ENCODE measurements around the gene ATMIN. TPM values are rescaled to one million over a fixed set of nuclear protein-coding genes. Genes with fewer than 3 reads are reported as not detected.

The ATMIN gene
- total RNA-seq, 1 experiment from 2014 or later: 46.7 TPM

- BruUV-seq (replicated peaks): no TSS peak
- Histone ChIP-seq H2AFZ (ENCODE audit: low read depth, low read length, poor library complexity, severe bottlenecking) (no peak overlapping the region), H3K9ac (ENCODE audit: low read length) (no peak overlapping the region), H3K4me3 (replicated peaks in 1 of 2; ENCODE audit: low read depth in 1 of 2, low read length in 2 of 2) (no peak overlapping the region), H4K20me1 (ENCODE audit: insufficient read depth) (no peaks in the 10 kb centered on the region), H3K27ac (ENCODE audit: low read depth, low read length) (no peak overlapping the region), H3K79me2 (ENCODE audit: insufficient read depth, low read length) (peaks cover 94% of the 10 kb centered on the region), H3K4me1 (ENCODE audit: control insufficient read depth in 1 of 2, insufficient read depth in 2 of 2, low read length in 2 of 2) (peaks cover 7 to 19% of the 10 kb centered on the region in 2 experiments; a peak in 3 of 4 replicates), H3K9me3 (ENCODE audit: control insufficient read depth in 1 of 2, insufficient read depth in 1 of 2, low read depth in 1 of 2, low read length in 2 of 2) (no peaks in the 10 kb centered on the region), H3K36me3 (ENCODE audit: control insufficient read depth in 1 of 2, insufficient read depth in 2 of 2, low read length in 2 of 2) (peaks cover 0 to 6% of the 10 kb centered on the region in 2 experiments; a peak in 2 of 4 replicates), H3K9me2 (ENCODE audit: insufficient read depth) (no peaks in the 10 kb centered on the region), H3K4me2 (ENCODE audit: low read length) (no peak overlapping the region), H3K27me3 (ENCODE audit: insufficient read depth, low read length) (no peaks in the 10 kb centered on the region)
- ChIA-PET POLR2A (no interaction called here), RAD21 (ENCODE audit: low non-redundant PET in 1 of 2, low total read pairs in 2 of 2, uncharacterized antibody in 2 of 2, unreplicated experiment in 2 of 2) (no interaction called here), CTCF (interaction anchor here (1.0 kb wide), 1 partner anchor 13 kb away, joined by 3 read pairs; no protein-coding TSS in a partner anchor)
- intact Hi-C loops (cut with micrococcal nuclease): no loop called here
- TF ChIP-seq JUND (IDR thresholded peaks at IDR 0.05) (no peak), RAD21 (IDR thresholded peaks at IDR 0.05; ENCODE audit: low read depth) (no peak), SRF (IDR thresholded peaks at IDR 0.05; ENCODE audit: low read depth) (no peak), CBX3 (IDR thresholded peaks at IDR 0.05; ENCODE audit: low read depth) (no peak), FOSL1 (IDR thresholded peaks at IDR 0.05; ENCODE audit: low read depth) (no peak), ZNF274 (IDR thresholded peaks at IDR 0.05; ENCODE audit: low read depth, low read length) (no peak), POLR2A (IDR thresholded peaks at IDR 0.05; ENCODE audit: borderline replicate concordance, extremely low read depth, insufficient read depth, insufficient read length) (no peak), EZH2 (IDR thresholded peaks at IDR 0.05) (no peak), ELF1 (IDR thresholded peaks at IDR 0.05; ENCODE audit: borderline replicate concordance, low read depth) (no peak), REST (IDR thresholded peaks at IDR 0.05; ENCODE audit: low read depth) (no peak), EZH2phosphoT487 (IDR thresholded peaks at IDR 0.05; ENCODE audit: borderline replicate concordance) (no peak), YY1 (IDR thresholded peaks at IDR 0.05; ENCODE audit: extremely low read depth, insufficient replicate concordance, low read depth, low read length) (no peak), ZFX (IDR thresholded peaks at IDR 0.05) (no peak), ZBTB33 (IDR thresholded peaks at IDR 0.05; ENCODE audit: extremely low read depth, insufficient replicate concordance, low read length) (no peak), EGR1 (IDR thresholded peaks at IDR 0.05; ENCODE audit: low read depth) (no peak), TCF7L2 (IDR thresholded peaks at IDR 0.05; ENCODE audit: borderline replicate concordance, extremely low read depth, insufficient read depth, insufficient read length) (no peak), SP1 (IDR thresholded peaks at IDR 0.05; ENCODE audit: low read depth) (no peak), SIN3A (IDR thresholded peaks at IDR 0.05; ENCODE audit: low read depth) (no peak), MAX (IDR thresholded peaks at IDR 0.05) (no peak), POLR2AphosphoS5 (IDR thresholded peaks at IDR 0.05; ENCODE audit: low read depth, low read length) (no peak)
- ATAC-seq: no peak
- no peak for DNase-seq (ENCODE audit: low read depth, low spot score)
These were observed 44.7 kb upstream of the ATMIN start for GRCh38 chr16:80990978-80991377.

All from HCT116 (cell line).